GM21619 (cell line): ENCODE measurements around the gene RIF1.
"Not testable (repeated sequence)": the region's sequence is repeated elsewhere in the genome, so short reads cannot be mapped to it uniquely, and the experiment has no call there.

Source experiments
- ATAC-seq: cut with Tn5 transposase; IDR thresholded peaks from one replicate; pipeline ENCODE4 v1.9.1; 2021; ENCODE audit not compliant: unreplicated experiment

Gene RIF1

DNA sequence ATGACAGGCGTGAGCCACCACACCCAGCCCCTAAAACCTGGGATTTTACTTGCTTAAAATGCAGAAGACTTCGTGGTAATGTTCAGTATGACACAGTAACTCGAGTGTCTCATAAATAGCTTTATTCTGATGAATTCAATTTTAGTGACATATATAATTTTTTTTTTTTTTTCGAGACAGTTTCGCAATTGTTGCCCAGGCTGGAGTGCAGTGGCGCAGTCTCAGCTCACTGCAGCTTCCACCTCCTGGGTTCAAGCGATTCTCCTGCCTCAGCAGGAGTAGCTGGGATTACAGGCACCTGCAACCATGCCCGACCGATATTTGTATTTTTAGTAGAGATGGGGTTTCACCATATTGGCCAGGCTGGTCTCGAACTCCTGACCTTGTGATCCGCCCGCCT, 12.0 kb downstream of the RIF1 start:
- ATAC-seq = not testable (repeated sequence)

DNA sequence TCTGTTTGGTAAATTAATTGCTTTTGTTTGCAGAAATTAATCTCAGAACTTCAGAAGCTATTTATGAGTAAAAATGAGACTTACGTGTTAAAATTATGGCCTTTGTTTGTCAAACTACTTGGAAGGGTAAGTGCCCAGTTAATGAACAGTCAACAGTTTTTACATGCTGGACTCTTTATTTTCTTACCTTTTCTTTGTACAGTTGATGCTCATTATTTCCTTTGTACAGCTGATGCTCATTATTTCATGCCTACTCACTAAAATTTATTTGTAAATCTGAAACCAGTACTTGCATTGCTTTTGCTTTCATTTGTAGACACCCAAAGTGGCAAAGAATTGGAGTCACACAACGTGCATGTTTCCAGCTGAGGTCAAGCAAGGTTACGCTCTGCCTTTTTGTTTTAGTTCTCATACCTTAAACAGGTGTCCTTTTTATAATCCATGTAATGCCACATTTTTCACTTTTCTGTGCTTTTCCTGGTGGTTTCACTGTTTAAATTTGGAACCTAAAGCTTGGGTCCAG, 13.3 kb downstream of the RIF1 start:
- ATAC-seq = peak; percentile 80

DNA sequence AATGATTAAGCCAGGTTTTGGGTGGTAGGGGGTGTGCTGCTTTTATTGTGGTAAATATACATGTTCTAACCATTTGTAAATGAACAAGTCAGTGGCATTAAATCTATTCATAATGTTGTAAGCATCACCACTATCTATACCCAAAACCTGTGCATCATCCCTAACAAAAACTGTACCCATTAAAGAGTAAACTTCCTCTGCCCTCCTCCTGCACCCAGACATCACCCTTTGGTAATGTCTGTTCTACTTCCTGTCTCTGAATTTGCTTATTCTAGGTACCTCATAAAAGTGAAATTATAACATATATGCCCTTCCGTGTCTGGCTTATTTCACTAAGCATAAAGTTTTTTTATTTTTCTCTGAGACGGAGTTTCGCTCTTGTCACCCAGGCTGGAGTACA, 14.1 kb downstream of the RIF1 start:
- ATAC-seq = no peak

DNA sequence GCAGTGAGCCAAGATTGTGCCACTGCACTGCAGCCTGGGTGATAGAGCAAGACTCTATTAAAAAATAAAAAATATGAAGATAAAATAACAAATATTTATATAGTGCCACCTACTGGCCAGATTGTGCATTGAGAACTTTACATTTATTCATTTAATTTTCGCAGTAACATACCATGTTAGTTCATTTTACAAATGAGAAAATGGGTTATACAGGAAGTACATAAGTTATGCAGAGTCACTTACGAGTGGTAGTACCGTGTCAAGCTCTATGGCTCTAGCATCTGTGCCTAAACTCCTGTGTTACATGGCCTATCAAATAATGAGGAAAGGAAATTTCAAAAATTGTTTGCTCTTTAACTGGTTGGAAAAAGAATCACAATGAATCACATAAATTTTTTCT, 27.9 kb downstream of the RIF1 start:
- no peak for ATAC-seq

DNA sequence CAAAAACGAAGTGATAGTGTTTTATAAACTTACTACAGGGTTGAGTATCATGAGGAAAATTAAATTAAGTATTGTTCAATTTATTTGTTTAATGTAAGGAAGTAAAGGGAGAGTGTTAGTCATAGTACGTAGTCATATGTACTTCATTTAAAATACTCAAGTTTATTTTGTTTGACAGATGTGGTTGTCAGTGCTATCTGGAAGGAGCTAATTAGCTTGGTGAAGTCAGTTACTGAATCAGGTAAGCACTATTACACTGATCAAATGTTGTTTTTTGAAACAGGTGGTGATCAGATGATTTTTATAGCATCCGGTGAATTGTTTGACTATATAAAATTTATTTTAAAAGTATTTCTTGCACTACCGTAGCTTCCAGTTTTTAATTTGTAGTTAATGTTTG, 28.8 kb downstream of the RIF1 start:
- no peak for ATAC-seq

DNA sequence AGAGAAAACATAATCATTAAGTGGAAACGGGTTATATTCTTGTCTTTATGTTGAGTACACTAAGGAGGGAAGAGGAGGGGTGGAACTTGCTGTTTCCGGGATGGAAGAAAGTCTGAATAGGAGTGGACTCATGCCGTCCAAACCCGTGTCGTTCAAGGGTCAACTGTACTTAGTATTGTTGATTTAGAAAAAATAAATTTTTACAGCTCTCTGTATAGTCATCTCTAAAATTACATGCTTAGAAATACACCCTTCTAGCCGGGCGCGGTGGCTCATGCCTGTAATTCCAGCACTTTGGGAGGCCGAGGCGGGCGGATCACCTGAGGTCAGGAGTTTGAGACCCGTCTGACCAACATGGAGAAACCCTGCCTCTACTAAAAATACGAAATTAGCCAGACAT, 29.4 kb downstream of the RIF1 start:
- no peak for ATAC-seq

DNA sequence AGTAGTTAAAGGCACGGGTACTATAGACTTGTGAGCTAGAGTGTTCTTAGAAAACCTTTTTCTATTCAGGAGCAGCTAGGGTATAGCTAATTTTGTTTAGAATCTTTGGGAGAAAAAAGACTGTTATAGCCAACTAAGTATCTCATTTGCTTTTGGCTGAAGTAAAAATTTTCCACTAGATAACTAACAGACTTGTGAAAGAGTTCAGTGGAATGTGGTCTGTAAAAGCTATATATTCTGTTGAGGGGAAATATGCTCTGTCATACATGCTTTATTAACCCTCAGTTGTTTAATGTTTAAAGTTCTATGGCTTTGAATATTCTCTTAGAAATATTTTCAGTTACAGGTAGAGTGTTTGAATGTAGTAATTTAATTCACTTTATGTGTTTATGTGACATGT, 49.7 kb downstream of the RIF1 start:
- ATAC-seq = no peak

DNA sequence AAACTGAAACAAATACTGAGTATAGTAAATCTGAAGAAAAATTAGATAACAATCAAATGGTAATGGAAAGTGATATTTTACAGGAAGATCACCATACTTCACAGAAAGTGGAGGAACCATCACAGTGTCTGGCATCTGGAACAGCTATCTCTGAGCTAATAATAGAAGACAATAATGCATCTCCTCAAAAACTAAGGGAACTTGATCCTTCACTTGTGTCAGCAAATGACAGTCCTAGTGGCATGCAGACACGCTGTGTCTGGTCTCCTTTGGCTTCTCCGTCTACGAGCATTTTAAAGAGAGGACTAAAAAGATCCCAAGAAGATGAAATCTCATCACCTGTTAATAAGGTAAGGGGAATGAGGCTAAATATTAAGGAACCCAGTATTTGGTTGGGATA, 56.1 kb downstream of the RIF1 start:
- ATAC-seq = no peak

DNA sequence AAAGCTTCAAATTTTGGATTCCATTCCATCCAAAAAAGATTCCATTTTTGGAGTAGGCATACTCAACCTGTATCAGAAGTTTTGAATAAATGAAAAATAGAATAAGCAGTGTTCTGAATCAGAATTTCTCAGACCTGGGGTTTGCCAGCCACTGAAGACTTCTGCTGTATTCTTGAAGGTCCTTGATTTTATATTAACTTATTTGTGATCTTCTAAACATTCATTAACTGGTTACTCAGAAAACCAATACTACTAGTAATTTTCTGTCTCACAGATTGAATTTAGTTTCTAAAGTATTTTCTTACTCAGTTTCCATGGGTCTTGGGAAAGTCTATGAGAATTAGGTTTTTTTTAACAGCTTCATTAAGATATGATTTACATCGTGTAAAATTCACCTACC, 60.9 kb downstream of the RIF1 start:
- no peak for ATAC-seq

DNA sequence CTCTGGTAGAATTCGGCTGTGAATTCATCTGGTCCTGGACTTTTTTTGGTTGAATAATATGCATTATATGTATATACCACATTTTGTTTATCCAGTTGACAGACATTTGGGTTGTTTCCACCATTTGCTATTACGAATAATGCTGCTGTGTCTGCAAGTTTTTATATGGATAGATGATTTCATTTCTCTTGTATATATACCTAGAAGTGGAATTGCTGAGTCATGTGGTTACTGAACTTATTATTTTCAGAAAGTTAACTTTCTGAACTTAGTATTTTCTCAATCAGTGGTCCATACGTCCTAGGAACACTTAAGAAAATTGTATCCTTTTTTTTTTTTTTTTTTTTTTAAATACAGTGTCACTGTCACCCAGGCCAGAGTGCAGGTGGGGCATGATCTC, 63.3 kb downstream of the RIF1 start:
- no peak for ATAC-seq

DNA sequence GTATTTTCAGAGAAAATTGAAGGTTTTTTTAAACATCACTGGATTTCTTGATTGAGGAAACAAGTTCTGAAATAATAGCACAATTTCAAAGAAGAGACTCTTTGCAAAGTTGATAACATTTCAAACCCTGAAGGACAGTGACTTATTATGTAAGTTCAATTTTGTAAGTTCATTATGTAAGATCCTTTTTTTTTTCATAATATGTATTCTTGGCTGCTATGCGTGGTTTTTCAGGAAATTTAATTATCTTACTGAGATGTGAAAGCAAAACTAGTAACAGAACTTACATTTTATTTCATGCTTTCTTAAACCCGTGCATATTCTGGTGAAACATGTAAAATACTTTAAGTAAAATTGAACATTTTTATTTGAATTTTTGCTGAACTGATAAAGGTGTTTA, 65.4 kb downstream of the RIF1 start:
- ATAC-seq = no peak

DNA sequence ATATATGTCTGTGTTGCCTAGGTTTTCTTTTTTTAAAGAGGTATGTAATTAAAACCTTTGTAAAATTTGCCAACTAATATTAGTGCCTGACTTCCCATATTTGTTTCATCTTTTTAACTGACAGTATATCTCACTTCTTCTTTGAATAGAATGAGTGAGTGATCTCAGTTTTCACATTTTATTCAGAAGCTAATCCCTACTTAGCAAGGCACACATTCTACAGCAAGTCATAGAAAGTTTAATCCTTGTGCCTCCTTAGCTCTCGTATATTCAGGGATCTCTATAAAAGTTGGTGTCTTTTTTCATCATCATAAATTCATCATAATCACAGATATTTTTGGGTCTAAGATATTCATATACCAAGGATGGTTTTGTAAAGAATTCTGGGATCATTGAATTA, 66.6 kb downstream of the RIF1 start:
- no peak for ATAC-seq

DNA sequence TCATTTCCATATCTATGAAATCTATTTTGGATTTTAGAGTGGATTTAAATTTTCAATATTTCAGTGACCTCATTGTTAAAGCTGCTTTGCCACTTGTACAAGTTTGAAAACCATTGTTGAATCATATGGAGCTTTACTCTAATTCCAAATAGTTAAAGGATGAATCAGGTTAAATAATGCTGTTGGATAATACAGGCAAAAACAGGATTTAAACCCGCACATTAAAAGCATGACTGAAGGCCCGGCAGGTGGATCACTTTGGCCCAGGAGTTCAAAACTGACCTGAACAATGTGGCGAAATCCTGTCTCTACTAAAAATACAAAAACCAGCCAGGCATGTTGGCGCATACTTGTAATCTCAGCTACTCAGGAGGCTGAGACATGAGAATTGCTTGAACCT, 68.3 kb downstream of the RIF1 start:
- no peak for ATAC-seq

DNA sequence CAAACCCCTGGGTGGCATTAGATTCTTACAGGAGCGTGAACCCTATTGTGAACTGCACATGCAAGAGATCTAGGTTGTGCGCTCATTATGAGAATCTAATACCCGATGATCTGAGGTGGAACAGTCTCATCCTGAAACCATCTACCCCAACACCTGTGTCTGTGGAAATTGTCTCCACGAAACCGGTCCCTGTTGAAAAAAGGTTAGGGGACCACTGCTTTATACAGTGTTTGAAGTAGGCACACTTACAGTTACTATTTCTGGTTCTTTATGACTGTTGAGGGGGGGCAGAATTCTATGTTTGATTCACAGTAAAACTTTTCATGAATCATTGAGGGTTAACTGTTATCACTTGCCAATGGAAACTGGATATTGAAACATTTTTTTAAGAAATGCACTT, 72.0 kb downstream of the RIF1 start:
- no peak for ATAC-seq

DNA sequence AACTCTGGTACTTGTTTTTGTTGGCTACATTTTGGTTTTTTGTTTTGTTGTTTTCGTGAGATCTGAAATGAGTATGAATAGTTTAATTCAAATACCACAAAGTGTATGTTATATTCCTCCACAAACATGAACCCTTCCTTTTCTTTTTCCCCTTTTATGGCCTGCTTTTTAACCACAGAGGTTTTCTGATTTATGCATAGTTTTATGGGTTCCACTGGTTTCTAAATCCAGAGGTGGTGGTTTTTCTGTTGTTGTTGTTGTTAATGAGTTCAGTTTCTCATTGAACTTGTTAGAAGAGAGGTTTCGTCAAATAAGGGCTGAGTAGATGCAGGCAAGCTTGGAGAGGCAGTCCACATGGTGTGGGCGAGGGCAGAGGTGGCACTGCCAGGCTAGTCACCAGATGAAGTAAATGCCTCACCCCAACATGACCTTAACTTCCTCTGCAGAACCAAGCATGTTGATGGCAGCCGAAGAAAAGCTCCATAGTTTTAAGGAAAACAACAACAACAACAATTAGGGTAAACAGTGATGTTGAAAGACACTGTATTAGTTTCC, 72.5 kb downstream of the RIF1 start:
- no peak for ATAC-seq

DNA sequence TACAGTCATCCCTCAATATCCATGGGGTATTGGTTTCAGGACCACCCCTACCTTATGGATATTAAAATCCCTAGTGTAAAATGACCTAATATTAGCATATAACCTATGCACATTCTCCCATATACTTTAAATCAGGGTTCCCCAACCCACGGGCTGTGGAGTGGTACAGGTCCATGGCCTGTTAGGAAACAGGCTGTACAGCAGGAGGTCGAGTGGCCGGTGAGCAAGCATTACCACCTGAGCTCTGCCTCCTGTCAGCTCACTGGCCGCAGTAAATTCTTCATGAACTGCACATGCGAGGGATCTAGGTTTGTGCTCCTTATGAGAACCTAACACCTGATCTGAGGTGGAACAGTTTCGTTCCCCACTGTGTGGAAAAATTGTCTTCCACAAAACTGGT, 73.8 kb downstream of the RIF1 start:
- ATAC-seq = no peak

DNA sequence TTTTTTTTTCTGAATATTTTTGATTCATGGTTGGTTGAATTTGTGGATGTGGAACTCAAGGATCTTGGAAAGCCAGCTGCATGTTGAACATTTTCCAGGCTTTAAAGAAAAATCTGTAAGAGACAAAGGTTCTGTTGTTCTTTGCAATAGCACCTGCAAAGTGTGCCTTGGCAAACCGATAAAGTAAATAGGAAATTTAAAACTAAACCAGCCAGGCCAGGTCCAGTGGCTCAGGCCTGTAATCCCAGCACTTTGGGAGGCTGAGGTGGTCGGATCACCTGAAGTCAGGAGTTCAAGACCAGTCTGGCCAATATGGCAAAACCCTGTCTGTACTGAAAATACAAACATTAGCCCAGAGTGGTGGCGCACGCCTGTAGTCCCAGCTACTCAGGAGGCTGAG, 74.4 kb downstream of the RIF1 start:
- ATAC-seq = no peak

DNA sequence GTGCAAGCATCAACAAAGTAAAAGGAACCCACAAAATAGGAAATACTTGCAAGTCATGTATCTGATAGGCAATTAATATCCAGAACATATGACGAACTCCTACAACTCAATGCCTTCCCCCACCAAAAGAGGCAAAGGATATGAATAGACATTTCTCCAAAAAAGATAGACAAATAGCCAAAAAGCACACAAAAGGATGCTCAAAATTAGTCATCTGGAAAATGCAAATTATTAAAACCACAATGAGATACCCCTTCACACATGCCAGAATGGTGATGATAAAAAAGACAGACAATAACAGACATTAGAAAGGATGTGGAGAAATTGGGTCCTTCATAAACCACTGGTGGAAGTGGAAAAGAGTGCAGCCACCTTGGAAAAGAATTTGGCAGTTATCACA, 76.4 kb downstream of the RIF1 start:
- no peak for ATAC-seq

DNA sequence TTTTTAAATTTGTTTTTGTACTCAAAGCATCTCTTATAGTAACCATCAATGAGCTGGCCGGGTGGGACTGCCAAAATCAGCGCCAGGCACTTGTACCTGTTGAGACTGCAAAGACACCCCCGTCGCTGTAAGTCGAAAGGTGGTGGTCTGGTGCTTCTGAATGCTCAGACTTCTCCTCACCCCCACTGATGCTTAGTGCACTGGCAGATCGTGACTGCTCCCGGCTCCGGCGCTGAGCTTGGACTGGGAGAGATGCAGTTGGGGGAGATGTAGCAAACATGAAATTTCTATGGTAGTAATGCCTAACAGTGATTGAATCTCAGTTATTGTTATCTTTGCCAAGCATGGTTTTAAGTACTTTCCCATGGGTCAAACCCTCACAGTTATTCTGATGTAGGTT, 80.6 kb downstream of the RIF1 start:
- ATAC-seq = no peak

DNA sequence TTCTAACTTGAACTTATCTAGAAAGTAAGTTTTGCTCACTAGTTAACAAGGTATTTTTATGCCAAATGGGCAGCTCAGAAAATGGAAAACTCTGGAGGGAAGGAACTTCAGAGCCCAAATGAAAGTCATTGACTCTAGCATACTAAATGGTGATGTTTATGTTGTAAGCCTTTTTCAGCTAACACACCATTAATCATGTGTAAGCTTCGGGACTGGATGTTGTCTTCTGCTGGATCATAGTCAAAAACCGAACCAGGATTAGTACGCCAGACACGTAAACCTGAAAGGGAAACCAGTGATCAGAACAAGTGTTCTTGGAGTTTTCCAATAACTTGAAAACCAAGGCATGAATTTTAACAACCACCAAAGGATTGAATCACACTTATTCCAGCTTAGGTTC, 81.8 kb downstream of the RIF1 start:
- ATAC-seq = no peak

DNA sequence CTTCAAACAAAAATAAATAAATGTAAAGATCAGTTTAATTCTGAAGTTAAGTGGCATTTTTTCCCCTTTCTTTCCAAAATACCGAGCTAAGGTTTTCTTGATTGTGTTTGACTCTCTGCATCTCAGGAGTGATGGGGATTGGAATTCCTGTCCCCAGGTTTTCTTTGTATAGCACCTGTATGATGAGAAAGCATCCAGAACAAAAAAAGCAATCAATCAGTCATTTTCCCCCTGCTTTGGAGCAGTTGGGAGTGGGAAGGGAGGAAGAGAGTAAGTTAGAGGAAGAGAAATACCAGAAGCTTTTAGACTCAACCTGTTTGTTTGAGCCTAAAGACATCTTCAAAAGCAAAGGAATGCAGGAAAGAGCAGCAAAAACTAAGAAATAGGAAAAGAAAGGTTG, 88.5 kb downstream of the RIF1 start:
- ATAC-seq = no peak

DNA sequence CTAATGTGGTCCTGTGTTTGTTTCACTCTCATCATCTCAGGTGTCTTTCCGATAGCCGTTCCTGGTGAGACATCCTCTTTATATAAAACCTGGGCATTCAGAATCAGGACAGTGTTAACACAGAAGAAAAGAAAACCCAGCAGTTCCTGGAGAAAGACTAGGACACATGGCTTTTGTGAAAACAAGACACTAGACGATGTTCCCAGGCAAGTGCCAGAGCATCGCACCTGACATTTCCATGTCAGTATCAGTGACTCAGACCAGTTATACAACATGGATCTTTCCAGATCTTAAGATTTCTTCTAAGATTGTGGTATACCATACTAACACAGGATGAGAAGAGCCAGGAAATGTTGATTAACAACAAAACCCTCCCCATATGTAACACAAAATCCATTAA, 96.5 kb downstream of the RIF1 start:
- ATAC-seq = no peak

DNA sequence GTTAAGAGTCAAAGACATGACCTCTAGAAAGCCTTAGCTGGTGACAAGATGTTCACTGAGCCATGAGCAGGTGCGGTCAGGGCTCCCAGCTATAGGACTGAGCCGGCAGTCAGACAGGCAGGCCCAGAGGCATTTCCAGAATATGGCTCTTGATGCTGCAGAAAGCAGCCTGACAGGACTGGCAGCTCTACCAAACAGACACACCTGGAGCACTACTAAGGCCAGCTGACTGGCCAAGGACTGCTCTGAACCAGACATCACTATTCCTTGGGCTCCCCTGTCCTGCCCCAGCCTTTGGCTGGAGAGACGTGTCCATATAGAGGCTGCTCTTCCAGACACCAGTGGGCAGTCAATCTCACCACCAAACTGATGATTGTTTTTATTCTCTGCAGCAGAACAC, 98.8 kb downstream of the RIF1 start:
- ATAC-seq = no peak

DNA sequence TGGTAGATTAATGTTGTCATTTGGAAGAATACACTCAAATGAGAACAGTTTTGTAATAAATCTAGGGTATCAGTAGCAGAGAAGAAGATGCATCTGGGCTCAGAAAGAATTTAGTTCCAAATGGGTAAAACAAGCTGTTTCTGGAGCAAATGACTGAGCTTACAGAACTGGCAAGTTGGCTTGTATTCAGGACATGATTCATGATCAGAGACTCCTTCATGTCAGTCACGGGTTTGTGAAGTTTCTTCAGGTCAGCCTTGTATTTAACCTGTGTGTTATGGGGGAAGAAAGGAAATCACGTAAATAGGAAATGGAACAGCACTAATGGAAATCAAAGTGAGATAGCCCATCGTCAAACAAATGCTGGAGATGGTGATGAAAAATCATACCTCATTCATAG, 109.1 kb downstream of the RIF1 start:
- ATAC-seq = no peak
